GM21390 (cell line): ENCODE data around the gene TMEM237.
A peak's percentile ranks its signal among the peaks of the same experiment; 100 is the strongest.

Source experiments
- ATAC-seq: cut with Tn5 transposase; IDR thresholded peaks from one replicate; pipeline ENCODE4 v1.9.1; 2021; ENCODE audit not compliant: unreplicated experiment

Gene TMEM237

DNA sequence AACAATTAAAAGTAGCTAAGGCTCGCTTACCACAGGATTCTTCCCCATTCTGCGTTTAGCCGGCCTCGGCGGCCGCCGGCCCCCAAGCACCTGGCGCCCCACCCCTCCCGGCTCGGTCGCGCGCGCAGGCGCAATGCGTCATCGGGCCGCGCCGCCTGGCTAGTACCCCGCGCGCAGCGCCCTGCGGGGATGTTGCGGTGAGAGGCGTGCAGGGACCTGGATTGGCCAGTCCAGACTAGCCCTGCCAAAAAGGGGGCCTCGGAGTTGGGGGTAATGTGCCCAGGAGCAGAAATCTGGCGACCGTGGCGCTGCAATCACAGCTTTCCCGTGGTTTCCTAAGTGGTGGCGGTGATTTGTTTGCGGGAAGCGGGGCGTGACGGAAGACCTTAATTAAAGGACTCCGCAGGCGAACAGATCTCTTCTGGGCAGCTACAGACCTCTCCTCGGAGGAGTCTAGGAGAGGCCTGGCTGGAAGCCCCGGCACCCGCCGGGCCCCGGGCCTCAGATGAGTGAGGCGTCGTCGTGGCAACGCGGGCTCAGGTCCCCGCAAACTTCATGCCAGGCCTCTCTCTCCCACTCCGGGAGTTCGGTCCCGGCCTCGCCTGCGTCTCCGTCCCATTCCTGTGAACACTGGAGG is 606 bp downstream of the TMEM237 start:
- peak; percentile 82 for ATAC-seq

DNA sequence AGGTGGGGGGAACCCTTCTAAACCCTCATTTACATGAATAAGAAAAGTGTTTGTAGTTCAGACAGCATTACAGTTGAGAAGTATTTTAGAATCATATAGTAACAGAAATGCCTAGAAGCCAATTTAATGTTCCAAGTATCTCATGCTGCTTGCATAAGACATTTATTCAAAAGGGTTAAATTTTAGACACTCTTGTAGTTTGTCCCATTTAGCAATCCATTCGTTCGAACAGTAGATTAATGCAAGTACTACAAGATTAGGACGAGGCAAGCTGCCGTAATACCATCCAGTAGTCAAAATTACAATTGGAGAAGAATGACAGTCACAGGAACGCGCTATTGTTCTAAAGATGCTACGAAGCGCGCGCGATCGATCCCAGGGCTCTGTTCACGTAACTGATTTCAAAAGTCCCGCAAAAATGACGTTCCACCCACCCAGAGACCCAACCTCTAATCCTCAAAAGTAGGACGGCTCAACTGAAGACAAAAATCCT is 1.2 kb downstream of the TMEM237 start:
- peak; percentile 41 for ATAC-seq

DNA sequence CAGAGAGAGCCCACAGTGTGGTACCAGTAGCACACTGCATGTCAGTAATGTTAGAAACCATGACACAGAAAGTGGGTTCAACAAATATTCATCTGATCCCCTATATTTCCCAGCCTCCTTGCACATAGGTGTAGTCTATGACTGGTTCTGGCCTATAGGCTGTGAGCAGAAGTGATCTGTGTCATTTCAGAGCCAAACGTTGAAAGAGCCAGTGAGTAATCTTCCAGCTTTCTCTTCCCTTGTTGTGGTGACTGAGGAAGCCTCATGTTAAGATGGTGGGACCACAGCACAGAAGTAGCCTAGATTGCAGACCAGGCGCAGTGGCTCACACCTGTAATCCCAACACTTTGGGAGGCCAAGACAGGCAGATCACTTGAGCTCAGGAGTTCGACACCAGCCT is 4.1 kb downstream of the TMEM237 start:
- no peak for ATAC-seq

DNA sequence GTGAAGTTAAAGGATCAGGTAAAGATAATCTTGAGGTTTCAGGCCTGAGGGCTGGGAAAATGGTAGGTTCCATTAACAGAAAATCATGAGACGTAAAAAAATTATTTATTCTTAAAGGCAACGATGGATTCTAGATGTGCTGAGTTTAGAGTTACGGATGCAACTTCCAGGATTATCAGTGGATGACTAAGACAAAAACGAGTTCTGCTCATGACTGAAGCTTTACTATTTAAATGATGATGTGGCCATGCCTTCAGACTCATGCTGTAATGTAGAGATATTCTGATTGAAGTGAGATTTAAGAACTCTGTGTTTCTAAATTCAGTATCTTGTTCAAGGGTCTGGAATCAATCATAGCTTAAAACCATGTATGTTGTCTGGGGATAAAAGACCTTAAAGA is 5.0 kb downstream of the TMEM237 start:
- no peak for ATAC-seq

DNA sequence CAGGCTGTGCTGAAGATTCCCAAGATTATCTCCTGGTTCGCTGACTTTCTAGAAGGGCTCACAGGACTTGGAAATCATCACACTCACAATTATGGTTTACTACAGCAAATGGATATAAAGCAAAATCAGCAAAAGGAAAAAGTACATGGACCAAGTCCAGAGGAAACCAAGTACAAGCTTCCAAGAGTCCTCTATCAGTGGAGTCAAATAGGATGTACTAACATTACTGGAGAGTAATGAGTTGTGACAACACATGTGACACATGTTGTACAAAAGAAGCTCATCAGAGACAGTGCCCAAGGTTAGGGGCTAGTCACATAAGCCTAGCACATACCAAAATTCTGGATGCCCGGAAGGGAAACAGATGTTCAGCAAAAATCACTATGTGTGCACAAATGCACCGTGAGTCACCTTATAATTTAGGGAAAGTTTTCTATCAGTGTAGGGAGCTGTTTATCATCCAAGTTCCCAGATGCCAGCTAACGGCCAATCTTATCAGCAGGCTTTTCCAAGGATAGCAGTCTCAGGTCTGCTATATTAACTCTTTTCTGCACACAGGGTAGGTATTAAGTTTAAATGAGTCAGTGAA is 9.5 kb downstream of the TMEM237 start:
- no peak for ATAC-seq

DNA sequence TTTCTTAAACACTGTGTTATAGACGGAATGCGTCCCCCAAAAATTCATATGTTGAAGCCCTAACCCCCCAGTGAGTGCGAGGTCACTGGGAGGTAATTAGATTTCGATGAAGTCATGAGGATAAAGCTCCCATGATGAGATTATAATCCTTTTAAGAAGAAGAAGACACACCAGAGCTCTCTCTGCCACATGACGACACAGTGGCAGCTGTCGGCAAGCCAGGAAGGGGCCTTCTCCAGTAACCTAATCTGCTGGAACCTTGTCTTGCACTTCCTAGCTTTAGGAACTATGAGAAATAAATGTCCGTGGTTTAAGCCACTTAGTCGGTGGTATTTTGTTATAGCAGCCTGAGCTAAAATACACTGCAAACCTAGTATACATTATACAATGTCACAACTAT is 12.3 kb downstream of the TMEM237 start:
- ATAC-seq = no peak

DNA sequence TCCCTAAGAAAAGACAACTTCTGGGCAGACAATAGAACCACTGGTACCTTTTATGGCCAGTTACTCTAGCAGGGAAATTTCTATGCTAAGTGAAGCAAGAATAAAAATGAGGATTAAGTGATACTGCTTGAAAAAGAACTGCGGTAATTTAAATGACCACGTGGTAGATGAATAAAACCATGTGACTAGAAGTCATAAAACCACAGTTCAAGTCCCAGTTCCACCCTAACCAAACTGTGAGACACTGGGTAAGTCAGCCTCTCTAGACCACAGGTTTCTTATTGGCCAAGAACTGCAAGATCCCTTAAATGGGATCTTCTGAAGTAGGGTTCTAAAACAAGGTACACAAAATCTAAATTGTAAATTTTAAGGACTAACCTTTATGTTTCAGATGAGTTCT is 12.7 kb downstream of the TMEM237 start:
- no peak for ATAC-seq

DNA sequence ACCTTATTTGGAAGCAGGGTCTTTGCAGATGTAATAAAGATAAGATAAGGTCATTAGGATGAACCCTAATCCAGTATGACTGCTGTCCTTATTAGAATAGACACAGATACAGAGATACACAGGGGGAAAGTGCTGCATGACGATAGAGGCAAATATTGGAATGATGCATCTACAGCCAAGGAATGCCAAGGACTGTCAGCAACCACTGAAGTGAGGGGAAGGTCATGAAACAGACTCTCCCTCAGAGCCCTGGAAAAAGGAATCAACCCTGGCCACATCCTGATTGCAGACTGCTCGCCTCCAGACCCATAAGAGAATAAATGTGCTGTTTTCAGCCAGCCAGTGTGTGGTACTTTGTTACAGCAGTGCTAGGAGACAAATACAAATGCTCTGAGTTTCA is 14.8 kb downstream of the TMEM237 start:
- ATAC-seq = no peak

DNA sequence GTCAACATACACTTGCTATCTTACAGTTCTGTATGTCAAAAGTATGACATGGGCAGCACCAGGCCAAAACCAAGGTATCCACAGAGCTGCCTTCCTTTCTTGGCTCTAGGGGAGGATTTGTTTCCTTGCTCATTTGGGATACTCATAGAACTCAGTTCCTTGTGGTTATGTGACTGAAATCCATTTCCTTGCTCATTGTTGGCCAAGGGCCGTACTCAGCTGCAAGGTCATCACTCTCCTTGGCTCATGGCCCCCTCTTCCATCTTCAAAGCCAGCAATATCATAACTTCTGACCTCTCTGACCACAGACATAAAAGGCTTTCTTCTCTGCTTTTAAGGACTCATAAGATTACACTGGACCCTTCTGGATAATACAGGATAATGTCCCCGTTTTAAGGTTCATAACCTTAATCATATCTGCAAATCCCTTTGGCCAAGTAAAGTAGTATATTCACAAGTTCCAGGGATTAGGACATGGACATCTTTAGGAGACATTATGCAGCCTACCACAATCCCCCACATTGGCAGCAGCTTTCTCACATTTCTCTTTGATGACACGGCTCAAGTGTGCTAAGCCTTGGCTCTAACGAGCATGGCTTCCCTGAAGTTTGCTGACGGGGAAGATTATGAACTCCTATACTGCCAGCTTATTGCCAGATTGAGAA is 20.9 kb downstream of the TMEM237 start:
- no peak for ATAC-seq

DNA sequence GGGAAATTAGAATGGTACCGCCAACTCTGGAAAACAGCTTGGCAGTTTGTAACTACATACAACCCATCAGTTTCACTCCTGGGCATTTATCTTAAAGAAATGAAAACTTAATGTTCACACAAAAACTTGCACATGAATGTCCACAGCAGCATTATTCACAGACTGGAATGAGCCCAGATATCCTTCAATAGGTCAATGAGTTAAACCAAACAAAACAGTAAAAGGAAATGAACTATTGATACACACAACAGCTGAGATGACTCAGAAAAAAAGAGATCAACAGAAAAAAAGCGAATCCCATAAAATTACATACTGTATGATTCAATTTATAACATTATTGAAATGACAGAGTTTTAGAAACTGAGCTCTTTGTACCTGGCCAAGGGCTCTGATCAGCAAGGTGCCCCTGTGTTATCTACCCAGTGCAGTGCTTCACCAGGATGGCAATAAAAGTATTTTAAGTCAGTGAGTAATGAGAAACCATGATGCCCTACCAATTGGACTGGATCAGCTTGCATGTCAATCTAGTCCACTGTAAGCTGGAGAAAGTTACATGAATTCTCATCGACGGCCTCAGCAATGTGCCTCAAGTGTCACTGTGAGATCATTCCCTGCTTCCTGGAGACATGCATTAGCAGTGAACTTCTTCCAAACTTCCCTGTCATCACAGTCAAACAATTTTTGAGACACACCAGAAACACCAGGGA is 21.9 kb downstream of the TMEM237 start:
- ATAC-seq = no peak

DNA sequence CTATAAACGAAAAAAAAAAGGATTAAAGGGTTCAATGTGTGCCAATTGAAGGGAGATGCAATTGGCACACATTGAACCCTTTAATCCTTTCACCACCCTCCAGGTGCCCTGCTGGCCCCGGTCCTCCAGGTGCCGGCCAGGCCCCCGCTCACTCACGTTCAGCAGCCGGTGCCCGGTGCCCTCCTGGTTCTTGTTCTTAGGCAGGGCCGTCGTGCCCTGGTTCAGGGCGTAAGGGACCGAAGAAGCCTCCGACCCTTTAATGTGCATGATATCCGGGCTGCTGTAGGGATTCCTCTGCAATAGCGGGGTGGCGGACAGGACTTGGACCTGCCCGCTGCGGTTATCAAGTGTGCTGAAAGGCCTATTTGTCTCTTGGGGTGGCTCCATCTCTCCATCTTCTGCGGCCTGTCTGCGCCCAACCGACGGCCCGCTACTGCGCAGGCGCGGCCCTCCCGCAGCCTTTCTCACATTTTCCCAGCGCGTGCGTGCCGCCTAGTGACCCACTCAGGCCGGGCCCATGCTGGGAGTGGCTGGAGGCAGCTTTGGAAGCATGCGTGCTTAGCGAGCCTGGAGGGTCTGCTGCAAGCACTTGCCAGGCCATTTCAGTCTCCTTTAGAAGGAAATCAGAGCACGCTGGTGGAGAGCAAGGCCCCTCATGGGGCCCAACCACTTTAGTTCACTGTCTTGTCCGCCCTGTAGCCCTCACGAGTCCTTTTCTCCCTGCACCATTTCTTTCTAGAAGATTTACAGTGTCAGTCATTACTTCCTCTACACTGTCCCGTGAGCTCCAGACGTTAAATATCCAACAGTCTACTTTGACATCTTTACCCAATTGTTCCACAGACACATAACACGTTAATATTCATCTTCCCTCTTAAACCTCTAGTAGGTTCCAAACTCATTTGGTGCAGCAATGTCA is 24.3 kb downstream of the TMEM237 start:
- no peak for ATAC-seq

DNA sequence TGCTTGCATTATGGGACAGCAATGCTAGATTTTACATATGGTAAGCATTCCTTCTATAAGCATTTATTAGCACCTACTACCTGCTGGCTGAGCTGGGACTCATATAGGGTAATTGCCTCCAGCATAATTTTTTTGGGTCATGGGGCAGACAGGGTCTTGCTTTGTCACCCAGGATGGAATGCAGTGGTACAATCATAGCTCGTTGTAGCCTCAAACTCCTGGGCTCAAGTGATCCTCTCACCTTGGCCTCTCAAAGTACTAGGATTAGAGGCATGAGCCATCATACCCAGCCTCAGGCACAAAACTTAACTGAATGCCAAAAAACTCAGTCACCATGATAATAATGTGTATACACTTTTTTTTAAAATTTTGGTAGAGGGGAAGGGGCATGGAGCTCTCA is 35.3 kb downstream of the TMEM237 start:
- no peak for ATAC-seq

DNA sequence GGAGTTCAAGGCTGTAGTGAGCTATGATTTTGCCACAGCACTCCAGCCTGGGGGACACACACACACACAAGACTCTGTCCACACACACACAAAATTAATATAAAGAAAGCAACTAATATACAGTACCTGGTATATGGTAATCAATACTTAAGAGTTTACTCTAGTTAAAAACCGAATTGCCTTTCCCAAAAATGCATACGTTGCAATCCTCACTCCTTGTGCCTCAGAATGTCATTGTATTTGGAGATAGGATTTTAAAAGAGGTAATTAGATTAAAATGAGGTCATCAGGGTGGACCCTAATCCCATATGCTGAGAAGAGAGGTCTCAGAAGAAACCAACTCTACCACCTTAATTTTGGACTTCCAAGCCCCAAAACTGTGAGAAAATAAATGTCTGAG is 35.7 kb downstream of the TMEM237 start:
- ATAC-seq = no peak

DNA sequence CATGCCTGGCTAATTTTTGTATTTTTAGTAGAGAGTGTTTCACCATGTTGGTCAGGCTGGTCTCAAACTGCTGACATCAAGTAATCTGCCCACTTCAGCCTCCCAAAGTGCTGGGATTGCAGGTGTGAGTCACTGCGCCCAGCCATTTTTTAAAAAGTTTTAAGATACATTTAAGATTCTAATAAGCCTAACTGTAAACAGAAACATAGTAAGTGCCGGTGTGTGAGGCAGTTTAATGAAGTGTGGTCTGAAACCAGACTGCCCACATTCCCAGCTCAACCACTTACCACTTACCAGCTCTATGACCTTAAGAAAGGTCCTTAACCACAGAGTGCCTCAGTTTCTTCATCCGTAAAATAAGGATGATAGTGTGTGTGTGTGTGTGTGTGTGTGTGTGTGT is 42.4 kb downstream of the TMEM237 start:
- ATAC-seq = no peak

DNA sequence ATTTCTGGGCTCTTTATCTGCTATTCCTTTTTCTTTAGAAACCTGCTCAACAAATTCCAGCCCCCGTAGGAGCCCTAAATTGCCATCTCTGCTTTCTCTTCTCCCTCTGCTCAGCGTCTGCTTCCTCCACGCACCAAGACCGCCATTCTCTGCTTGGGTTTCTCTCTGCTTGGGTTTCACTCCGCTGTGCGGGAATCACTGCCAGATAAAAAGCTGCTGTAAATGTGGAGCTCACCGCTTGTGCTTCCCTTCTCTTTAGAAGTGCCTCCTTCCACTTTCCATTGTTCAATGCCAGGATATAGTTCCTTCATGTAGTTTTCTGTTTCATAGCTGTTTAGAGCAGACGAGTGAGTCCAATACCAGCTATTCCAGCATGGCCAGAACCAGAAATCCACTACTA is 45.9 kb downstream of the TMEM237 start:
- no peak for ATAC-seq

DNA sequence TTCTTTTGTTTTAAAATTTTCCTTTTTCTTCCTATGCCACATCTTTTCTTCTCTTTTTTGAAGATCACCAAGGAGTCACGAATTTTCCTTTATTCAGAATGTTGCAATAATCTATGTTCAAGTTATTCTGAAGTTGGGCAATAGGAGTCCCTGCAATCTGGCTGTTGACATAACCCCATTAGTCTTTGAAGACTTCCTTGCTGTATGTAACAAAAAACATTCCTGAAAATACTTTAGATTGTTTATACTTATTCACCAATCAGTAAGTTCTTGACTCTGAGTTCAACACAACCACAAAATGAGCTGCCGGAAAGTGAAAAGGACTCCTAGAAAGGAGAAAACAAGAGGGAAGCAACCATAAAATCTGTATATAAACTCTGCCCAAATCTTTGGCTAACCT is 62.8 kb downstream of the TMEM237 start:
- ATAC-seq = no peak

DNA sequence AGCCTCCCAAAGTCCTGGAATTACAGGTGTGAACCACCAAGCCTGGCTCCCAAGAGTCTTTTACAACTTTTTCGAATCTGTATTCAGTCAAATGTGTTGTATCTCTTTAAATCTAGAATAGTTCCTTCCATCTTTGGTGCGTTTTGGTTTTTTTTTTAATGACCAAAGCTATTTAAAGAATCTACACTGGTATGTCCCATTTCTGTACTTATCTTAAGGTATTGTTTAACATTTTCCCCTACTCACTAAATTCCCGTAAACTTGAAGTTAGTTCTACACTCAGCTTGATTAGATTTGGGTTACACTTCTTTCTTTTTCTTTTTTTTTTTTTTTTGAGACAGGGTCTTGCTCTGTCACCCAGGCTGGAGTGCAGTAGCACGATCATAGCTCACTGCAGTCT is 63.8 kb downstream of the TMEM237 start:
- no peak for ATAC-seq

DNA sequence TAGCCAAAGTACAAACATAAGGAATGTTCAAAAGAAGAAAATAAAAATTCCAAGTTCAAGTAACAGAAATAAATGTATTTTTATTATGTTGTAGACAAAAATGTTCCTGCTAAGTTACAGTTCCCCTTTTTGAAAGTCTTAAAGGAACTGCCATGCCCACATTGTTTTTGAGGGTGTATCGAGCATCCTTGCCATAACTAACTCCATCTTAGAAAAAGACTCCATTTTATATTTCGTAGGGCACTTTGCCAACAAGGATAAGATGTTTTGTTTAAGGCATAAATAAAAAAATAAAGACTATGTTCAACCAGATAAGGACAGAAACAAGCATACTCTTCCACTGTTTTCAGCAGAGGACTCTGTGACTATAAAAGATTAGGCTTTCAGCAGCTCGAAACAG is 67.3 kb downstream of the TMEM237 start:
- no peak for ATAC-seq

DNA sequence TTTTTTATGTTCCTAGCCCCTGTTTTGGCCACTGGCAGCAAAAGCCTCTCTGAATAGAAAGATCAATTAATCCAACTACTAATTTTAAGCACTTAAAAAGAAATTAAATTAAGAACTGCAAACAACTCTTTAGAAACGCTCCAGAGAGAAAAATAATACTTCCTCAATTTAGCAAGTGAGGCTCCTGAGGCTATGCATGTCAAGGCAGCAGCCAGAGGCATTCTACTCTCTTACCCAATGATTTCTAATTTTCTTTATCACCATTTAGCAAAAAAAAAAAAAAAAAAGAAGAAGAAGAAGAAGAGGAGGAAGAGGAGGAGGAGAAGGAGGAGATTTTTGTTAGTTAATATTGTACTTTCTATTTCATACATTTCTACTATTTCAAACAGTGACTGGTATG is 68.5 kb downstream of the TMEM237 start:
- ATAC-seq = no peak

DNA sequence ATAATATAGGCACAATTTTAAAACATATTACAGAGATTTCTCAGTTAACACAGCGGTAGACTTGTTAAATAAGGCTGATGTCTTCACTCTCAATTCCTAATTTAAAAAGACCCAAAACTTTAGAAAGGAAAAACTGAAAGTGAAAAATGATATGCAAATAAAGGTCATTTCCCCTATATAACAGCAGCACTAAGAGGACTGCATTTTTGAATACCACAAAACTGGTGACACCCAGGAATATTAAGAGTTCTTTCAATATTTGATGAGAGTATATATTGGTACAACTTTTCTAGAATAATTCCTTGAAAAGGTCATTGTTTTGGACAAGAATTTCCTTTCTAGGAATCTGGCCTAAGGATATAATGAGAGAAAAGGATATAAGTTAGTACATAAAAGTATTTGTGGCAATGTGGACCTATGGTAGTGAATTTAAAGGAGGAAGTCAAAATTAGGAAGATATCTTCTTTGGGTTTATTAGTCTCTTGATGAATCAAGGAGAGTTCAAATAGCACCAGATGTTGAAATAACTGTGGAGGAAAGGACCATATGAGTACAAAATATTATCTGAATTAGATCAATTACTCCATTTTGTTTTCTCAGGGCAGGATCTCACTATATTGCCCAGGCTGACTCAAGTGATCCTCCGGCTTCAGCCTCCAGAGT is 70.3 kb downstream of the TMEM237 start:
- no peak for ATAC-seq
